Thyroid gland (tissue), 4 donors: Measurements from ENCODE around the gene ZP4. TPM values are rescaled to one million over a fixed set of nuclear protein-coding genes. Genes with fewer than 3 reads are reported as not detected.

Experiments used
- DNase-seq, 2 donors: peaks; one replicate each; pipeline ENCODE4 v3.0.0-alpha.2; 2019
- H3K27ac ChIP-seq, 3 donors: fragments of 200-600 bp; sonication (generic); 1 replicate in 2 of 3; 2 replicates in 1 of 3; pipeline ENCODE4 v1.5.1; 2016 to 2019; ENCODE audit warnings: mild to moderate bottlenecking in 1 of 3, moderate library complexity in 1 of 3
- H3K27me3 ChIP-seq: fragments of 200-600 bp; sonication (generic); one replicate; pipeline ENCODE4 v1.5.1; 2019
- H3K36me3 ChIP-seq, 2 donors: fragments of 200-600 bp; sonication (generic); one replicate each; pipeline ENCODE4 v1.5.1; 2016 to 2019
- H3K4me1 ChIP-seq, 2 donors: fragments of 200-600 bp; sonication (generic); one replicate each; pipeline ENCODE4 v1.5.1; 2017 to 2019
- H3K4me3 ChIP-seq, 3 donors: fragments of 200-600 bp; sonication (generic); replicated peaks in 1 of 3; 1 replicate in 2 of 3; 2 replicates in 1 of 3; pipeline ENCODE4 v1.5.1; 2016; ENCODE audit warnings: mild to moderate bottlenecking in 1 of 3
- H3K9me3 ChIP-seq: fragments of 200-600 bp; sonication (generic); one replicate; pipeline ENCODE4 v1.5.1; 2017
- POLR2A ChIP-seq, 2 donors: fragments of 450-650 bp; IDR thresholded peaks; one replicate each; pipeline ENCODE4 v1.6.1; 2017; ENCODE audit warnings: antibody characterized with exemption in 2 of 2, mild to moderate bottlenecking in 2 of 2, moderate library complexity in 1 of 2
- WGBS, 2 donors: methylation state at CpG; one replicate each; pipeline ENCODE4 v1.1.5; 2017; 5-methylcytosine and 5-hydroxymethylcytosine counted together
- intact Hi-C: fragments of 100-400 bp; cut with DNase I; formaldehyde crosslinking; loops from one replicate; pipeline ENCODE4 v1.15.1; 2023
- total RNA-seq, 4 donors: library from RNA; depleted of rRNA; stranded (reverse); fragments of >200 nt; gene quantifications; one replicate each; pipeline ENCODE4 v1.2.3, GENCODE V29; 2016
- TF ChIP-seq, protein P1 (sequence below), 6 experiments: fragments of 200-600 bp in 3 of 6; fragments of 450-650 bp in 3 of 6; sonication (generic) in 3 of 6; IDR thresholded peaks; one replicate each; pipeline ENCODE4 v1.5.1; 2016 to 2019; ENCODE audit warnings: antibody characterized with exemption in 6 of 6, mild to moderate bottlenecking in 2 of 6, inconsistent platforms in 1 of 6, moderate library complexity in 1 of 6

The ZP4 gene
- total RNA-seq, 4 donors from 2014 or later: not detected

DNA sequence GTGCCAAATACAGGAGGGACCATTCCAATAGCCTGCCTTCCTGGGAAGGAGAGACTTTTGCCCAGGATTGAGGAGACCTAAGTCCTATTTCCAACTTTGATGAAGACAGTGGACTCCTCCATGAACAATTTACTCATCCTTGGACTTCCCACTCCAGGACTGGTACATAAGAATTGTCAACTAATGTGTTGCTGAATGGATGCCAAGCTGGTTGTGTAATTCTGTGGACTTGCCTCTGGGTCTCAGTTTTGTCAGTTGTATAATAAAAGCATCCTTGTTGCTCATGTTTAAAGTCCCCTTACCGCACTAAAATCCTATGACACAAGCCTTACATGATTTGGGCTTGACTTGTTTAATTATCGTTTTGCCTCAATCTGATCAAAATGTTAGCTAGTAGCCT, 13.2 kb upstream of the ZP4 start:
- no peak for DNase-seq
- 99 to 100% methylated on average over 2 of the region's 2 CpGs for WGBS, 2 donors
- TF ChIP-seq, protein P1, sequence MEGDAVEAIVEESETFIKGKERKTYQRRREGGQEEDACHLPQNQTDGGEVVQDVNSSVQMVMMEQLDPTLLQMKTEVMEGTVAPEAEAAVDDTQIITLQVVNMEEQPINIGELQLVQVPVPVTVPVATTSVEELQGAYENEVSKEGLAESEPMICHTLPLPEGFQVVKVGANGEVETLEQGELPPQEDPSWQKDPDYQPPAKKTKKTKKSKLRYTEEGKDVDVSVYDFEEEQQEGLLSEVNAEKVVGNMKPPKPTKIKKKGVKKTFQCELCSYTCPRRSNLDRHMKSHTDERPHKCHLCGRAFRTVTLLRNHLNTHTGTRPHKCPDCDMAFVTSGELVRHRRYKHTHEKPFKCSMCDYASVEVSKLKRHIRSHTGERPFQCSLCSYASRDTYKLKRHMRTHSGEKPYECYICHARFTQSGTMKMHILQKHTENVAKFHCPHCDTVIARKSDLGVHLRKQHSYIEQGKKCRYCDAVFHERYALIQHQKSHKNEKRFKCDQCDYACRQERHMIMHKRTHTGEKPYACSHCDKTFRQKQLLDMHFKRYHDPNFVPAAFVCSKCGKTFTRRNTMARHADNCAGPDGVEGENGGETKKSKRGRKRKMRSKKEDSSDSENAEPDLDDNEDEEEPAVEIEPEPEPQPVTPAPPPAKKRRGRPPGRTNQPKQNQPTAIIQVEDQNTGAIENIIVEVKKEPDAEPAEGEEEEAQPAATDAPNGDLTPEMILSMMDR (IDR thresholded peaks at IDR 0.05): no peak
- TF ChIP-seq POLR2A (IDR thresholded peaks at IDR 0.05): no peak
- Histone ChIP-seq H3K4me1 (no peaks in the 10 kb centered on the region), H3K4me3 (no peak overlapping the region), H3K27me3 (no peaks in the 10 kb centered on the region), H3K36me3 (no peaks in the 10 kb centered on the region), H3K9me3 (no peaks in the 10 kb centered on the region), H3K27ac (no peak overlapping the region)
- intact Hi-C loops: no loop called here

- Histone ChIP-seq H3K4me1 (no peaks in the 10 kb centered on the region), H3K27me3 (no peaks in the 10 kb centered on the region), H3K27ac (no peak overlapping the region), H3K4me3 (no peak overlapping the region), H3K9me3 (no peaks in the 10 kb centered on the region), H3K36me3 (no peaks in the 10 kb centered on the region)
- 86 to 87% methylated on average over 4 of the region's 4 CpGs for WGBS, 2 donors
- intact Hi-C loops: no loop called here
- DNase-seq: no peak
- TF ChIP-seq, protein P1 (IDR thresholded peaks at IDR 0.05): no peak
- TF ChIP-seq POLR2A (IDR thresholded peaks at IDR 0.05): no peak
Observed at GRCh38 chr1:237902960-237903743, 12.4 kb upstream of the ZP4 start.

DNA sequence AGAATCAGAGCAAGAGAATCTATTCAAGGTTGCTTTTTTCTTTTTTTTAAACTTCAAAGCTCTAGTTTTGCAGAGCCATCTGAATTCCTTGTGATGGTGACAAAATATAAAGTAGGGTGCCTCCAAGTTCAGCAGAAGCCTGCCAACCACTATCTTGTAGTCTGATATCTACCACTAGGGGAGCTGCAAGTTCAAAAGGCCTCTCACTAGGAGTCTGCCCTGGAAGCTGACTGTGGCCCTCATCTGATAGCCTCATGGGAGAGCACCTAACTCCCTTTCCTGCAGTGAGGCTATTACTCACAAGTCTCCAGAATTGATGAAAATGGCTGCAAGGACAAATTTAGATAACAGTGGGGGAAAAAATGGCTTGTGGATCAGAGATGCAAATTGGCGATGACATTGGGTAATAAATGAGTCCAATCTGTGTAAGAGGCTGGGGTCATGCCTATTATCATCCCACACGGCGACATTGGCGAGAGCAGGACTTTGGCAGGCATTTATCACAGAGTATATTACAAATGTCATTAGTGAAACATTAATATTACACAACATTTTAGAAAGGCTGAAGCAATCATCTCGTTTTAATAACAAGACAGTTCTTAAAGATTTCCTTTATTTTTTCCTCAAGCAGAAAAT, 10.7 kb upstream of the ZP4 start:
- no peak for DNase-seq
- H3K27ac ChIP-seq: no peak overlapping the region
- H3K4me3 ChIP-seq: no peak overlapping the region
- intact Hi-C loops: no loop called here
- no peaks in the 10 kb centered on the region for H3K4me1 ChIP-seq
- H3K27me3 ChIP-seq: no peaks in the 10 kb centered on the region
- 82 to 84% methylated on average over 5 of the region's 5 CpGs for WGBS, 2 donors
- H3K36me3 ChIP-seq: no peaks in the 10 kb centered on the region
- no peak for TF ChIP-seq POLR2A (IDR thresholded peaks at IDR 0.05)
- TF ChIP-seq, protein P1 (IDR thresholded peaks at IDR 0.05): peak in 2 of 6 experiments; percentile 30 to 47
- H3K9me3 ChIP-seq: no peaks in the 10 kb centered on the region

- TF ChIP-seq POLR2A (IDR thresholded peaks at IDR 0.05): no peak
- TF ChIP-seq, protein P1 (IDR thresholded peaks at IDR 0.05): no peak
- no peaks in the 10 kb centered on the region for H3K4me1 ChIP-seq
- H3K9me3 ChIP-seq: no peaks in the 10 kb centered on the region
- H3K27me3 ChIP-seq: no peaks in the 10 kb centered on the region
- no peaks in the 10 kb centered on the region for H3K36me3 ChIP-seq
- no peak overlapping the region for H3K4me3 ChIP-seq
- no peak for DNase-seq
- no peak overlapping the region for H3K27ac ChIP-seq
- intact Hi-C loops: no loop called here
Observed at GRCh38 chr1:237895630-237896029, 4.9 kb upstream of the ZP4 start.

- H3K27me3 ChIP-seq: no peaks in the 10 kb centered on the region
- no peaks in the 10 kb centered on the region for H3K36me3 ChIP-seq
- H3K4me3 ChIP-seq: no peak overlapping the region
- TF ChIP-seq, protein P1 (IDR thresholded peaks at IDR 0.05): no peak
- no peak for TF ChIP-seq POLR2A (IDR thresholded peaks at IDR 0.05)
- H3K27ac ChIP-seq: no peak overlapping the region
- DNase-seq: no peak
- no peaks in the 10 kb centered on the region for H3K9me3 ChIP-seq
- 84 to 85% methylated on average over 3 of the region's 3 CpGs for WGBS, 2 donors
- intact Hi-C loops: no loop called here
- H3K4me1 ChIP-seq: no peaks in the 10 kb centered on the region
Observed at GRCh38 chr1:237894131-237894530, 3.4 kb upstream of the ZP4 start.
